ENCODE data around the gene IGF2R.
"Not testable (repeated sequence)": the region's sequence is repeated elsewhere in the genome, so short reads cannot be mapped to it uniquely, and the experiment has no call there.

GRCh38 chr6:160090442-160091239 is 121.8 kb downstream of the IGF2R start:
- not testable (repeated sequence) for TF ChIP-seq CTCF (IDR thresholded peaks at IDR 0.05; ENCODE audit: poor library complexity); EZH2 (IDR thresholded peaks at IDR 0.05; ENCODE audit: borderline replicate concordance); EZH2phosphoT487 (IDR thresholded peaks at IDR 0.05; ENCODE audit: low read depth, severe bottlenecking, unreplicated experiment)
